Measurements from ENCODE around the gene TRIP13. TPM values are rescaled to one million over a fixed set of nuclear protein-coding genes. Genes with fewer than 3 reads are reported as not detected.
"Not testable (repeated sequence)": the region's sequence is repeated elsewhere in the genome, so short reads cannot be mapped to it uniquely, and the experiment has no call there.

Gene TRIP13
- total RNA-seq, 4 donors from 2014 or later = 0.13 to 3.6 (median 0.73) TPM

DNA sequence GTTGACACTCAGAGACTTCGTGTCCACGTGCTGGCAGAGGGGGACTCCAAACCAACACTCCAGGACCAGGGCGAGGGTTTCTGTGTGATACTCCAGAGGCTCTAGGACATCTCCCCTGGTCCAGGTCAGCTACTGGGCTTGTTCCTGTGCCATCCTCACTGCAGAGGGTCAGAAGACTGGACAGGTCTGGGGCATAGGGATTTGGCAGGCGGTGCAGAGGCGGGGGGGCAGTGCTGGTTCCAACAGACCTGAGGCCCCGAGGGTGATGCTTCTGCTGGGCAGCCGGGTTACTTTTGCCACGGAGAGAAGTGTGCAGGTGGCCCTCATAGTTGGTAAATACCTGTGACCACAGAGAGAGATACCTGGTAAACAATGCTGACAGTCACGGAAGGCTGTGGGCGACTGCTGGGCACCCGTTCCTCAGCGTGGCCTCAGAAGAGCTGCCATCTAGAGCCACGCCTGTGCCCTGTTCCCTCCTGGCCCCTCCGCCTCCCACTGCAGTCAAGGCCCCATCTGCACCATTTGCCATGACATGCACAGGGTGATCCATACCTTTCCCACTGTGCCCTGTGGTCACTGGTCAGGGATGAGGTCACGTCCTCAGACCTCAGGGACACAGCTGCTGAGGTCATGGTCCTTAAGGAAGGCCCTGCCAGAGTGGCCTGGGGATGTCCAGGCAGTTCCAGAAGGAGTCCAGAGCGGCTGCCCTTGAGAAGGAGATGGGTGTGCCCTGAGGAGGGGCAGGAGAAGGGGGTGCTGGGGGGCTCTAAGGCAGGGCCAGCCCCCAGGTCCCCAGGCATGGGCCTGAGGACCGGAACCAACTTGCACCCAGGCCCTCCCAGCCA, 30.0 kb downstream of the TRIP13 start:
- no peaks in the 10 kb centered on the region for H3K9me3 ChIP-seq
- no peak overlapping the region for H3K27ac ChIP-seq
- no peaks in the 10 kb centered on the region for H3K36me3 ChIP-seq
- TF ChIP-seq CTCF (IDR thresholded peaks at IDR 0.05) (no peak), EP300 (IDR thresholded peaks at IDR 0.05) (no peak), POLR2A (IDR thresholded peaks at IDR 0.05) (no peak), POLR2AphosphoS5 (IDR thresholded peaks at IDR 0.05) (no peak)
- no peak for ATAC-seq
- 94% methylated on average over 7 of the region's 17 CpGs; no CpG with 5 or more reads in 1 of the 2 donors for WGBS, 2 donors (ENCODE audit: low coverage in 1 of 2)
- peaks cover 30% of the 10 kb centered on the region for H3K27me3 ChIP-seq
- H3K4me3 ChIP-seq = no peak overlapping the region
- H3K4me1 ChIP-seq = peaks cover 0 to 20% (median 7%) of the 10 kb centered on the region in 3 donors

DNA sequence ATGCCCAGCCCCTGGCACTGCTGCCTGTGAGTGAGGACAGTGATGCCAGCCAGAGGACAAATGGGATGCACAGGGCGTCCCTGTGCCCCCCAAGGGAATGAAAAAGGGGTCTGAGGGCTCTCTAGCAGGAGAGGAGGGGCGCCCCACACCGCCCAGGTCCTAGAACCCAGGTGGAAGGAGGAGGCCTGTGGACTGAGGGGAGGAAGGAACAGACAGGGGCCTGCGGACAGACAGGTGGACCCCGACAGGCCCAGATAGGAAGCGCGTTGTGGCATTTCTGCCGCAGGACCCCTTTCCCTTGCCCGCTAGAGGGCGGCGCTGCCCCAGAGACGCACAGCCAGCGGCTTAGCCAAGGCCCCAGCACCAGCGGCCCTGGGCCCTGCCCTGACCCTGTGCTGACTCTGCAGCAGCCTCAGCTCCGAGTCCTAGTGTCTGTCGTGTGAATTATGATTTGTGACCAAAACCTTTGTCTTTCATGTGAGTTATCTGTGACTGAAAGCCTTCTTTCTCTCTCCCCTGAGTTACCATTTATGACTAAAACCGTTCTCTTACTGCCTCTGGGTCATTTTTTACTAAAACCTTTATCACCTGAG, 30.7 kb downstream of the TRIP13 start:
- H3K36me3 ChIP-seq = no peaks in the 10 kb centered on the region
- WGBS, 2 donors (ENCODE audit: low coverage in 1 of 2) = 16 to 83% methylated on average over 1 to 8 of the region's 17 CpGs
- peaks cover 30% of the 10 kb centered on the region for H3K27me3 ChIP-seq
- H3K4me1 ChIP-seq = peaks cover 0 to 20% (median 7%) of the 10 kb centered on the region in 3 donors
- no peak overlapping the region for H3K27ac ChIP-seq
- no peak overlapping the region for H3K4me3 ChIP-seq
- peak; percentile 86 for ATAC-seq
- H3K9me3 ChIP-seq = no peaks in the 10 kb centered on the region
- TF ChIP-seq POLR2AphosphoS5 (IDR thresholded peaks at IDR 0.05) (no peak), POLR2A (IDR thresholded peaks at IDR 0.05) (no peak), EP300 (IDR thresholded peaks at IDR 0.05) (no peak), CTCF (IDR thresholded peaks at IDR 0.05) (peak in 3 of 4 experiments; percentile 79 to 97 (median 86))

DNA sequence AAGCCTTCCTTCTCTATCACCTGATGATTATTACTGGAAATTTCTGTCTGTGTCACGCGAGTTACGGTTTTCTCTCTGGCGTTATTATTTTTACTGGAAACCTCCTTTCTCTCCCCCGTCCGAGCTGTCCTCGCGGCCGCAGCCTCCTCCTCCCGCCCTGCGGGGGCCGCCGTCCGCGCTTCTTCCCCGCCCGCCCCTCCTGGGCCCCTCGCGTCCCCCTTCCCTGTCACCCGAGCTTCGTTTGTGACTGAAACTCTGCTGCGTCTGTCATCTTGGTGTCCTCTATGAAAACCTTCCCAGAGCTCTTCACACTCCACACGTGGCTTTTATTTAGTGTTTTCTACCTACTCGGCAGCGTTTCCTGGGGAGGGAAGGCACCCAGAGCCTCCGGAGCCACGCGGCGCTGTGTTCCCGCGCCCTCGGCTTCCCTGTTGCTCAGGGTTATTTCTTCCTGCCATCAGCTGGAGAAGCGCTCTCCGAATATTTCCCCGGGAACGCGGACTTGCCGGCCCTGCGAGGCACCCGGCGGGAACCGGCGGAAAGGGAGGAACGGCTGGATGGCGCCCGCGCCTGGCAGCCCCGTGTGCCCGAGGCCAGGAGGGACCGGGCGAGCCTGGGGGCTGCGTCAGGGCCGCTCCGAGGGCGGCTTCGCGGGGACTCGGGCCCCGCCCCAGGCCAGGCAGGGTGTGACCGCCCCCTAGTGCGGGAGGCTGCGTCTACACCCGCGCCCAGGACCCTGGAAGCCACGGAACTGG, 33.9 kb downstream of the TRIP13 start:
- Histone ChIP-seq H3K4me1 (peaks cover 0 to 20% (median 7%) of the 10 kb centered on the region in 3 donors), H3K4me3 (peak overlapping the region; percentile 26 to 43), H3K27ac (peak overlapping the region in 2 of 4 donors; percentile 29 to 64), H3K36me3 (no peaks in the 10 kb centered on the region), H3K27me3 (peaks cover 30% of the 10 kb centered on the region), H3K9me3 (no peaks in the 10 kb centered on the region)
- WGBS, 2 donors (ENCODE audit: low coverage in 1 of 2) = 4 to 6% methylated on average over 14 to 28 of the region's 65 CpGs
- ATAC-seq = peak; percentile 77
- TF ChIP-seq CTCF (IDR thresholded peaks at IDR 0.05) = peak in 3 of 4 experiments; percentile 24 to 65 (median 49)
- no peak for TF ChIP-seq EP300 (IDR thresholded peaks at IDR 0.05)

- ATAC-seq = no peak
- Histone ChIP-seq H3K36me3 (no peaks in the 10 kb centered on the region), H3K4me3 (peak overlapping the region in 1 of 2 donors; percentile 43), H3K4me1 (peaks cover 0 to 23% (median 10%) of the 10 kb centered on the region in 3 donors), H3K27ac (peak overlapping the region in 1 of 4 donors; percentile 64), H3K27me3 (peaks cover 30% of the 10 kb centered on the region), H3K9me3 (no peaks in the 10 kb centered on the region)
- WGBS, 2 donors (ENCODE audit: low coverage in 1 of 2) = 89 to 93% methylated on average over 5 to 16 of the region's 30 CpGs
- TF ChIP-seq POLR2A (IDR thresholded peaks at IDR 0.05) (no peak), POLR2AphosphoS5 (IDR thresholded peaks at IDR 0.05) (no peak), EP300 (IDR thresholded peaks at IDR 0.05) (no peak), CTCF (IDR thresholded peaks at IDR 0.05) (no peak)
Observed at GRCh38 chr5:927172-928015, 34.7 kb downstream of the TRIP13 start.

DNA sequence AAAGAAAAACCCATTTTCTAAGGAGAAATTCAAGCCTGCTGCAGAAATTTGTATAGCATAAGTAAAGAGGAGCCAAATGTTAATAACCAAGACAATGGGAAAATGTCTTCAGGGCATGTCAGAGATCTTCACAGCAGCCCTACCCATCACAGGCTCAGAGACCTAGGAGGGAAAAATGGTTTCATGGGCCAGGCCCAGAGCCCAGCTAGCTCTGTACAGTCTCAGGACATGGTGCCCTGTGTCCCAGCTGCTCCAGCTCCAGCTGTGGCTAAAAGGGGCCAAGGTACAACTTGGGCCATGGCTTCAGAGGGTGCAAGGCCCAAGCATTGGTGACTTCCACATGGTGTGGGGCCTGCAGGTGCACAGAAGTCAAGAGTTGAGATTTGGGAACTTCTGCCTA, 36.5 kb downstream of the TRIP13 start:
- not testable (repeated sequence) for H3K27ac ChIP-seq, H3K9me3 ChIP-seq, H3K36me3 ChIP-seq, H3K4me3 ChIP-seq, ATAC-seq
- H3K27me3 ChIP-seq = peaks cover 30% of the 10 kb centered on the region
- H3K4me1 ChIP-seq = peaks cover 0 to 35% (median 13%) of the 10 kb centered on the region in 3 donors
